HG03442 (cell line): ENCODE measurements around the gene OTULIN.

ENCODE experiments used
- ATAC-seq: cut with Tn5 transposase; IDR thresholded peaks from one replicate; pipeline ENCODE4 v1.9.1; 2021; ENCODE audit warnings: mild to moderate bottlenecking, moderate library complexity; ENCODE audit not compliant: unreplicated experiment

Gene OTULIN

DNA sequence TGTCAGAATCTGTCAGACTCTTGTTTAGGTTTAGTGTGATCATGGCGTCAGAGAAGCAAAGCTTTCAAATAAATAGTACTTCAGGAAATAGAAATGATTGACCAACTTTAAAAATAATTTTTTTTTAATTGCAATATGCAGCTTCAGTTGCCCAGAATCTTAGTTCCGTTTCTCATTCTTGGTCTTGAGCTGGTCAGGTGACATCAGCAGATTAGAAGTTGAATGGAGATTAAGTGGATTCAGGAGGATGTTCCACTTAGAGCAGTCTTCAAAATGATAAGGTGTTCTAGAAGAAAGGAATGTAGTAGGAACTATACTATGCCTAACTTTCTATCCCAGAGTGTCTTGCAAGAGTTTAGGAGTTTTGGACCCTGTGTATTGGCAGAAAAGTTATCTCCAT is 30.6 kb downstream of the OTULIN start:
- ATAC-seq: no peak

DNA sequence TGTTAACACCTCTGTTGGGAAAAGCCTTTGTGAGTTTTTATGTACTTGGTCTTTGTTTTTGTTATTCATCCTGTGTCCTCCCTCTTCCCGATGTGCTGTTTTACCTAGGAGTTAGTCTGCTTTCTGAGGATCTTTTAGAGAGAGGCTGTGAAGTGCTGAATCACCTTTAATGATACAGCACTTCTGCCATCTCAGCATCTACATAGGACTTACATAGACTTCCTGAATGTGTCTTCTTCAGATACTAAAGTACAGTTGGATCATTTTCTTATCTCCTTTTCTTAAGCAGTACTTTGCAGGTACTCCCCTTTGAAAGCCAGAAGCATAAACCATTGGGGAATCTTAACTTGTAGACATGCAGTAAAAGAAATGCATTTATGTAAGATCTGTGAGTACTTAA is 31.5 kb downstream of the OTULIN start:
- no peak for ATAC-seq

DNA sequence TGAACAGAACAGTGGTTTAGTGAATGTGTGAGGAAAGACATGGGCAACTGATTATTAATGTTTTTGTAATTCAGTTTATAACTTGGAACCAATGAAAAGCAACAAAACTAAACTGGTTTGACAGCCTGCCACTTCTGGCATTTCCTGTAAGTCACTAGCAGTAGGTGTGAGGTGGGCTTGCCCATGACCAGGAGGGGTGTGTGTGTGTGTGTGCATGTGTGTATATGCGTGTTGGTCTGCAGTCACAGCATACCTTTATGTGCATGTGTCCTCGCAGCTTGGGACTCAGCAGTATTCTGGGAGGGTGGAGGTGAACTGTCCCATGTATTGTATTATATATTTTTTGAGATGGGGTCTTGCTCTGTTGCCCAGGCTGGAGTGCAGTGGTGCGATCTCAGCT is 32.3 kb downstream of the OTULIN start:
- ATAC-seq: no peak

DNA sequence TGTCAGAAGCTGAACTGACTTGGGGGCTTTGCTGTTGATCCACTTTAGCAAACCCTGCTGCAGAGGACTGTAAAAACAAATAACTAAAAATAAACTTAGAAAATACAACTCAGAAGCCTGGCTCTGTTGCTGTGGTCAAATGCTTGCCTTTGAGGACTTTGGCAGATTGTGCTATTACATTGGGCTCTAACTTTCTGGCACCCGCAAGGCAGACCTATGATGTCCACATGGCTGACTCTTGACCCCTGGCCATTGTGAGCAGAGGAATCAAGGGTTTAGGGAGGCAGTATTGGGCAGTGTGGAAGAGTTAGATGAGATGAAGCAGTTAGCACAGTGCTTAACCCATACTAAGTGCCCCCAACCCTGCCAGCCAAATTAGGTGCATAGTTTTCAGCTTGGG is 34.0 kb downstream of the OTULIN start:
- no peak for ATAC-seq

DNA sequence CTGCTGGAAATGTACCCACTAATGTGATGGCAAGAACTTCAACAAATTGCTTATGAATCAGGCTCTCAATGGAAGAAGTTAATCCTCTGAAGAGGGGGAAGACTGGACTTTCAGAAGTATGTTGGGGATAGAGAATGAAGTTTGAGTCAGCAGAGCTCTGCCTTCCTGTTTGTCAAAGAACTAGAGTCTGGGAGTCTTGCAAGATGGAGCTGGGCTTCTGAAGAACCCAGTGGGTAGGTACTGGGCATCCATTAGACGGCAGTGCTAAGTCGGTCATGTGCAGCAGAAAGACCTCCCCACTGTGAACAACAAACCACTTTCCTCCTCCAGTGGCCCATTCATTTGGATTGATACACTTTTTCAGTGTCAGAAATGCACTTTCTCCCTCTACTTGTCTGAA is 34.6 kb downstream of the OTULIN start:
- ATAC-seq: no peak

DNA sequence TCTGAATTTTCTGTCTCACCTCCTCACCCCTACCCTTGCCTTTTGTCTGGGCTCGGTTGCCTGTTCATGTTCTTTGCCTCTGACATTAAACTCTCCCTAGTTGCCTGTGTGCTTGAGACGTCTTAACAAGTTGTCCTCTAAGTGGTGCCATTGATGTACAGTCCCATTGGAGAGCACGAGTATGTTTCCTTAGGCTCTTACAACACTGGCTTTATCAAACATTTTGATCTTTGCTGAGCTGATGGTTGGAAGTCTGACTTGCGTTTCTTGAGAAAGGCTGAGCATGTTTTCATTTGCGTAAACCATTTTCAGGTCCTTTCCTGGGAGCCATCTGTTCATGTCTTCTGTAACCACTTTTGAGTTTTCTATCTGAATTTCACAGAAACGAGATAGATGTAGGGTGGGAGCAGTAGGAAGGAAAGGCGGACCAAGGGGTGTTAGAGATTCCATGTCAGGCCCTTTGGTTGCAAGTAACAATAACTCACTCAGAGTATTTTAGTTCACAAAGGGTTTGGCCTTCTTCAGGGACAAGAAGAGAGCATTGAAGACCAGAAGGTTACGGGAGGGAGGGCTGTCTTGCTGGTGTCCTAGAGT is 35.4 kb downstream of the OTULIN start:
- ATAC-seq: no peak

DNA sequence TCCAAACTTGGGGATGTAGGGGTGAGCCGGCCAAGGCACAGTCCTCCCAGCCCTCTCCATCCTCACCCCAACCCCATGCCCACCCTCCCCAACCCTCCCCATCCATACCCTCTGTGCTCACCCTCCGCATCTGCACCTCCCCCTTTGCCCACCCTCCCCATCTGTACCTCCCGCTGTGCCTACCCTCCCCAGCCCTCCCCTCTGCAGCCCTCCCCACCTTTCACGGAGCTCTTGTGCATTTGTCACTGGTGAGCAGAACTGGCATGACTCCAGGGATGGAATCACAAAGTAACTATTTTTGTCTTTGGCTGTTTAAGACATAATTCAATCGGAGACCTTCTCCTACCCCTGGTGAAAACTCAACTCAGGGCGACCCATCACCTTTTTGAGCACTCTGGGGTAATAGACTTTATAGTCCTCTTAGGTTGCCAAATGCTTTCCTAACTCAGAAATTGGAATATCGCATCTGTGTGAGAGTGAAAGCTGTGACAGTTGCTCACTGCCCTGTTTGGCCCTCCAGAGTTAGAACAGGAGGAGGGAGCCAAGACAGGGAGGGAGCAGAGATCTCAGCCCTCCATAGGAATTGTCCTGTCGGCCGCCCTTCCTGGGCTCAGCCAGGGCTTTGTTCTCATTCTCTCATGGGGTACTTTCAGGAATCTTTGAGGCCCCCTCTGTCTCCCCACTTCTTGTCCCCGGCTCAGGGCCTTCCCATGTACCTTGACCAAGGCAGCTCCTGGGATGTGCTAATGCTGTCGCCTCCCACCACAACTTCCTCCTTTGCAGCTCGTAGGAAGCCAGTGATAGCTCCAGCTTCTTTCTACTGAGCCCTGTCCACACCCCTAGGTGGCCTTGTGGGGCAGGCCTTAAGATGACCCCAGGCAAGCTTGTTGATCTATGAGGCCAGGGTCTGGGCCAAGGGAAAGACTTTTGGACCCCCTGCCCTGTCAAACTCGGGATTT is 36.2 kb downstream of the OTULIN start:
- no peak for ATAC-seq

DNA sequence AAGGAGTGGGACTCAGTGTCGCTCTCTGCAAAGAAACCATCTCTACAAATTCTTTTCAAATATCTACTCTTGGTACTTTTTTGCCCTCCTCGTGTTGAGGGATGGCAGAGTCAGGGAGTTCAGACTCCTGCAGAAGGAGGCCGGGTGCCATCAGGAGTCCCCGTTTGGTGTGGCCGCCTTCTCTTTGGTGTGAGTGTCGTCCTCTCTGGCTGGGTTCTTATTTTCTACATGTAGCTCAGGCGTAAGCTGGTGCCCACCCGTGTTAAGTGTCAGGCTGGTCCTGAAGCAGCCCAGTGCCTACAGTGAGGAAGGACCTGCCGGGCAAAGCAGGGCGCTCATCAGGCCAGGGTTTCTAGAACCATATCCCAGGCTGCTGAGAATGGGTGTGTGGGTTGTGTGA is 37.0 kb downstream of the OTULIN start:
- ATAC-seq: no peak

DNA sequence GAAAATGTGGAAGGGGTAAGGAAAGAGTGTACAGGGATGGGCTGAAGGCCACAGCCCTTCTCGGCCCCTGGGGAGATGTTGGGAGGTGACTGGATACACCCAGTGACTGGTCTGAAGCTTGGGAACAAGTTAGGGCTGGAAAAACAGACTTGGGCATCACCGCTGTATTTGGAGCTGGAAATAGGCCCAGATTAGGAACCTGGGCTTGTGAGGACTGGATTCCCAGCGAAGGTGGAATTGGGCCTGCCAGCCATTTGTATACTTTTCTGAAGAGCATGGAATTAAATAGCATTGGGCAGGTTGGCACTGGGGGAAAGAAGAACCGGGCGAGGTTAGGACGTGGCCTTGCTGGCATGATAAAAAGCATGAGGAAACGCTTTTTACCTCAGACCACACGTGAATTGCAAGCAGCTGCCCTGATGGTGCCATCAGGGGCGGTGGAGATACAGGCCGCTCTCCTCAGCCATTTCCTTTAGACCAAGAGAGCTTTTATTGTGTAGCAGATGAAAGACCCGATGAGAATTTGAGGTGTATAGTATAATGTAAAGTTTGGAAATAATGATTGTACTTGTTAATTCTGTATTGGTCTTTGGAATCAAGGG is 37.8 kb downstream of the OTULIN start:
- no peak for ATAC-seq

DNA sequence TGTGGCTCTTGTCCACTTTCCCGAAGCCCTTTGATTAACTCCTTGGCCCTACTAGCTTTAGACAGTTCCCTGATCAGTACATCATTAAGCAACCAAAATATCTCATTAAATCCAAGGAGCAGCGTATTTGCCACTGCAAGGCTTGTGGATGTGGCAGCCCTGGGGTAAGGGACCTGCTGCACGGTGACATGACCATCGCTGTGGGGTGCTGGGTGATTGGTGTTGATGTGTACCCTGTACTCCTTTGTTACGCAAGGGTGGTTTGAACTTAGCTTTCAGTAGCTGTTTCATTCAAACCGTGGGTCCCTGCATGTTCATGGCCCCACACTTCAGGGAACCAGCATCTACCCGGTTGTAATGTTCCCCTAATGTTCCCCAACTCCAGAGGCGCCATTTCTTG is 41.0 kb downstream of the OTULIN start:
- ATAC-seq: no peak

DNA sequence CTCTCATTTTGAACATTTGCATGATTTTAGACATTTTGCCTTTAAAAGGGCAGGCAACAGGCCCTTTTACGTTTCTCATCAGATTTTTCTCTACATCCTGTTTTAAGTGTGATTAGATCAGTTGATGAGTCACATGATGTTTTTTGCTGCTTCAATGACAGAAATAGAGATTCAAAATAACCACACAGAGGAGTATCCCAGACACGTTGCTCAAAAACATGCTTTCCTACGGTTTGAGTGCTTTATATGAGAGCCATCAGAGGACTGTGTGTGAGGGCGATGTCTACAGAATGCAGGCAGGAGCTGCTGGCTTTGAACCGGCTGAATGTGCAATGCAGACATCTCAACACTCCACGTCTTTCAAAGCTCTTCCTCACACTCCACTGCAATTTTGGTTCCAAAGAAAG is 42.1 kb downstream of the OTULIN start:
- ATAC-seq: no peak

DNA sequence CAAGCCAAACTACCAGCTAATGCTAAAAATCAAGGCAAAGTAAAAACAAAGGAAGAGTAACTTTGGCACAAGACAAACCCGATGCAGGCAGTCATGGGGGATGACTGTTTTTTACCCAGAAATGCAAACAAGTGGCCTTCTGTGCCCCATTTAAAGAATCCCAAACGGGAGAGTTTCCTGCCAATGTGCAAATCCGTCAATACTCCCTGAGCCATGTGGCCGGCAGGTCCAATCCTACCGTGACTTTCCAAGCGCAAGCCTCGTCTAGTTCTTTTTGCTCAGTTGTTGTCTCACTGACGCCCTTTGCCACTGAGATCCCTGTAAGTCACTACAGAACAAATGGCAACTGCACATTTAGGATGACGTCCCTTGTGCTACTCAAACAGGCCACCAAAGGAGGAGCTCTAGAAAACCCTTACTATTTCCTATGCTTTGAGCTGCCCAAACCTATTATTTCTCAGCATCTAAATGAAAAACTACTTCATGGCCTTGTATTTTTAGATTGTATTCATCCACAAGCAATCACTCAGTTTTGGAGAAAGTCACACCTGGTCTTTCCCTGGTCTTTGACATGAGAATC is 43.4 kb downstream of the OTULIN start:
- no peak for ATAC-seq

DNA sequence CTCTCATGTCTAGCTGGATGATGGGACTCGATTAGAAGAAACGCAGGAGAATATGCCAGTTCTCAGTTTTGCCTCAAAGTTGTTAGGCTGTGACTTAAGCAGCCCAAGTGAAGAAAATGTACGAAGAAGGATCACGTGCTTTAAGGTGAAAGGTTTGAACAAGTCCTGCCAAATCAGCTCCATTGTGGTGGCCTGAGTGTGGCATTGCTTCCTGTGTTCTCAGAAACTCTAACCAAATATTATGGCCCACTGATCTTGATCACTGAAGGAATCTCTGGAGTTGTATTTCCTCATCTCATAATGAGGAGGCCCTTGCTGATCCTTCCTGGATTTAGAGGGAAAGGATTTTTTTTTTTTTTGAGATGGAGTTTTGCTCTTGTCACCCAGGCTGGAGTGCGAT is 44.0 kb downstream of the OTULIN start:
- no peak for ATAC-seq

DNA sequence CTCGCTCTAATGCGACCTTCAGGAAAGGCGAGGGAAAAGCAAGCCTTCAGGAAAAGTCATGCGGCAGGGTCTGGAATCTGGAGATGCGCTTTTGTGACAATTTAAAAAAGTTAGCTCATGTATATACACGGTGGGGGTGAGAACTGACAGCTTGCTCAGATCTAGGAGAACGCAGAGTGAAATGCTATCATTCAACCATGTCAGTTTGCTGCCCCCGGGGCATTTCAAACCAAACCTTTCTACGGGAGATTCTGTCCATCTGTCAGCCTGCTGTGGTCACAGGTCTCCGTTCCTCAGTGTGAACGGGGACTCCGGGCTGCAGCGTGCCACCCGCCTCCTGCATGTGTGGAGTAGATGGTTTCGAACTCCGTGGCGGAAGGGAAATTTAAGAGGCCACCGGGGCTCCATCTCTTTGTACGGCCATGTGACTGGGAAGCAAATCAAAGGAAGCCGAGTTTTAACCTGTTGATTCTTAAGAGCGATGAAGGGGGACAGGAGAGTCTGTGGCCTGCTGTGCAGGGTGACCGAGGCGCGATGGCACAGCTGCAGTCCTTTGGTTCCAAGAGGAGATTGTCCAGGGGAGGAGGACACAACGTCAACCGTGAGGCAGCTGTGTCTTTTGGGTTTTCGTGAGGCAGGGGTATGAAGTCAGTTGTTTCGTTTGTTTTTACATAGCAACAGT is 45.9 kb downstream of the OTULIN start:
- no peak for ATAC-seq

DNA sequence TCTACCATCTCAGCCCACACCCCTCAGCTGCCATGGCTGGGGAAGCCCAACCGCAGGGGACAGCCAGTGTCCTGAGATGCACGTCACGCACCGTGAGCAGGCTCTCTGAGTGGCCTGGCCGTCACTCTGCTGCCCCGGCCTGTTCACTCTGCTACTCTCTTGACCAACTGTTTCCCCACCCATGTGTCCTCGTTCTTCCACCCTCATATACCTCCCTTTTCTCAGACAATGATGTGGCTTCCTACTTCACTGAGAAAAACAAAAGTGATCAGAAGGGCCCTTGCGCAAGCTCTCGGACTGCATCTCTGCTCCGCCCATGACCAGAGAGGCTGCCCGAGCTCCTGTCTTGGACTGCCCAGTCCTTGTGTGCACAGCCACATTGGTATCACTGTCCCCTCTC is 47.6 kb downstream of the OTULIN start:
- no peak for ATAC-seq

DNA sequence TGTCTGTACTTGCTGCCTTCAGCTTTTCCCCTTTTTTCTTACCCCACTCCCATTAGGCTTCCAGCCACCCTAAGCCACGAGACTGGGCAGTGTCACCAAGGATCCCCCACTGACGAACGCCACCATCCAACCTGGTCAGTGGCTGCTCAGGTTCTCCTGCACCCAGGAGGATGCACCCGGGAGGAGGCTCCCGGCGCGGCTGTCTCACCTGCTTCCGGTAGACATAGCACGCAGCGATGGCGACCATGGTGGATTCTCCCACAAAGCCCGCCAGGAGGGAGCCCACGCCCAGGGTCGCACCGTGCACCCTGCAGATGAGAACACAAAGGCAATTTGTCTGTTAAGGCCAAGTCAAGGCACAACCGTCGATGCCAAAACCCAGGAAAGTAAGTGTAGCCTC is 48.1 kb downstream of the OTULIN start:
- no peak for ATAC-seq

DNA sequence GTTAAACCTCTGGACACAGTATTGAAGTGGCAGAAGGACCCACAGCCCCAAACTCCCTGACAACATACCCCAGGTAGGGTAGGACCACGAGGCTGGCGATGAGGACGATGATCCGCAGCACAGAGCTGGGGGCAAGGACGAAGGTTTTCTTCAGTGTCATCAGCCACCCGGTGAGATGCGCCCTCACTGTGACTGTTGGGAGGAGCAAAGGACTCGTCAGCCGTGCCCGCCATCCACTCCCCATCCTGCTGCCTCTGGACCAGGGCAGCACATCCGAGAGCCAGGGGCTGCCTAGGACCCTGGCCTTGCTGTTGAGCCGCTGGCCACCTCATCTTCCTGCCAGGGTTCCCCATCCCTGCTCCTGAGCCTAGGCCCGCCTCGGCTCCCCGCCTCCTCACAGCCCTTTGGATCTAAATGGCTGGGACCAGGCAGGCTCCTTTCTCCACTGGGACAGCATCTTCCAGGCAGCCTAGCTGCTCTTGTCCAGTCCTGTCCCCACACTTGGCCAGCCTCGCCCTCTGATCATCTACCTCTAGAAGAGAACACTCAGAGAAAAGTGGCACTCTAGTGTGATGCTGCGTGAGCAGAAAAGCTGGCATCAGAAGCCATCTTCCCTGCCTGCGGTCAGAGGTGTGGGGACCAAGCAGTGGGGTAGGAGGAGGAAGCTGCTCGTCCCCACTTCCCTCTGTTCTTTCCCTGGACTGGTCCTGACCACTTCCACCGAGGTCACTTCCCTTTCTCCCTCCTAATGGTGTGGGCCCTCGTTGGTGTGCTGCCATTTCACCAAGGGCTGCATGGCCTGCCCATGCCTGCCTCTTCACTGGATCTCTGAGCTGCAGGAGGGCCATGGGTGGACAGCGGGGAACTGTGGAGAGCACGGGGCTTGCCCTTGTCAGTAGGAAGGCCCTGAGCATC is 49.2 kb downstream of the OTULIN start:
- ATAC-seq: no peak

DNA sequence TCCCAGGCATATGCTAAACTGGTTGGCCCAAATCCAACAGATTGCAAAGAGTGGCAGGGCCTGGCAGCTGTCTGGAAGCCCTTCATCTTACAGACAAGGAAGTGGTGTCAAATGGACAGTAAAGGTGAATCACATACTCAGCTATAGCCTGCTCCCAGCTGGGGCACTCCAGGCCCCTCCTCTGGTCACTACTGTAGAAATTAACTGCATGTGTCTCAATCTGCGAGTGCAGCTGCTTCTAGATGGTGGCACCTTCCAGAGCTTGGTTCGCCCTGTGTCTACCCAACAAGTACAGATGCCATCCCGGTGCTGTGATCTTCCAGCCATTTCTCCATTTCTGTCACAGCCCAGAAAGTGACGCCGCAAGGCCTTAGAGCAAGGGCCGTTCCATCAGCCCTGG is 50.2 kb downstream of the OTULIN start:
- ATAC-seq: no peak

DNA sequence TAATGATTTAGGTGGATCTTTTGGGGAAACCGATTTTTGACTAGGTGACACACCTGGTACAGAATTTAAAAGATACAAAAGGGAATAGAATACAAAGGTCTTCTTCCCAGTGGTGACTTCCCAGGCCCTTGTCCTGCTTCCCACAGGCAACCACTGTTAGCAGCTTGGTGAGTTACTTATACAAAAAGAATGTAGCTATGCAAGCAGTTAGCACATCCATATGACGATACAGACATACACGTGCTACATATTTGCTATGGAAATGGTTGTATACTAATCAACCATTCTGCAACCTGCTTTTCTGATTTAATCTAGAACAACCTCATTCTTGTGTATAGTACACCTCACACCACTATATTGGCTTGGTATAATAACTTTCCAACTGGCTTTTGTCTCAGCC is 51.0 kb downstream of the OTULIN start:
- ATAC-seq: no peak
